Thyroid gland (tissue), 4 donors: ENCODE results near the gene MED25. TPM values are rescaled to one million over a fixed set of nuclear protein-coding genes. Genes with fewer than 3 reads are reported as not detected.

Experiments
- DNase-seq, 2 donors: peaks; one replicate each; pipeline ENCODE4 v3.0.0-alpha.2; 2019
- H3K27ac ChIP-seq, 3 donors: fragments of 200-600 bp; sonication (generic); 1 replicate in 2 of 3; 2 replicates in 1 of 3; pipeline ENCODE4 v1.5.1; 2016 to 2019; ENCODE audit warnings: mild to moderate bottlenecking in 1 of 3, moderate library complexity in 1 of 3
- H3K27me3 ChIP-seq: fragments of 200-600 bp; sonication (generic); one replicate; pipeline ENCODE4 v1.5.1; 2019
- H3K36me3 ChIP-seq, 2 donors: fragments of 200-600 bp; sonication (generic); one replicate each; pipeline ENCODE4 v1.5.1; 2016 to 2019
- H3K4me1 ChIP-seq, 2 donors: fragments of 200-600 bp; sonication (generic); one replicate each; pipeline ENCODE4 v1.5.1; 2017 to 2019
- H3K4me3 ChIP-seq, 3 donors: fragments of 200-600 bp; sonication (generic); replicated peaks in 1 of 3; 1 replicate in 2 of 3; 2 replicates in 1 of 3; pipeline ENCODE4 v1.5.1; 2016; ENCODE audit warnings: mild to moderate bottlenecking in 1 of 3
- H3K9me3 ChIP-seq: fragments of 200-600 bp; sonication (generic); one replicate; pipeline ENCODE4 v1.5.1; 2017
- CTCF ChIP-seq, 6 experiments: fragments of 200-600 bp in 3 of 6; fragments of 450-650 bp in 3 of 6; sonication (generic) in 3 of 6; IDR thresholded peaks; one replicate each; pipeline ENCODE4 v1.5.1; 2016 to 2019; ENCODE audit warnings: antibody characterized with exemption in 6 of 6, mild to moderate bottlenecking in 2 of 6, inconsistent platforms in 1 of 6, moderate library complexity in 1 of 6
- POLR2A ChIP-seq, 2 donors: fragments of 450-650 bp; IDR thresholded peaks; one replicate each; pipeline ENCODE4 v1.6.1; 2017; ENCODE audit warnings: antibody characterized with exemption in 2 of 2, mild to moderate bottlenecking in 2 of 2, moderate library complexity in 1 of 2
- WGBS, 2 donors: methylation state at CpG; one replicate each; pipeline ENCODE4 v1.1.5; 2017; 5-methylcytosine and 5-hydroxymethylcytosine counted together
- intact Hi-C: fragments of 100-400 bp; cut with DNase I; formaldehyde crosslinking; loops from one replicate; pipeline ENCODE4 v1.15.1; 2023
- total RNA-seq, 4 donors: library from RNA; depleted of rRNA; stranded (reverse); fragments of >200 nt; gene quantifications; one replicate each; pipeline ENCODE4 v1.2.3, GENCODE V29; 2016

MED25 gene
- total RNA-seq, 4 donors from 2014 or later = 42.6 to 50.2 (median 44.9) TPM

- no peak for DNase-seq
- no peak for TF ChIP-seq POLR2A (IDR thresholded peaks at IDR 0.05)
- TF ChIP-seq CTCF (IDR thresholded peaks at IDR 0.05) = no peak
- Histone ChIP-seq H3K27ac (no peak overlapping the region), H3K4me1 (peaks cover 0 to 3% of the 10 kb centered on the region in 2 donors), H3K36me3 (no peaks in the 10 kb centered on the region), H3K4me3 (no peak overlapping the region), H3K27me3 (no peaks in the 10 kb centered on the region), H3K9me3 (no peaks in the 10 kb centered on the region)
- intact Hi-C loops = no loop called here
- 75 to 85% methylated on average over 8 of the region's 8 CpGs for WGBS, 2 donors
Observed at GRCh38 chr19:49773663-49774350, 44.3 kb upstream of the MED25 start.

- H3K9me3 ChIP-seq = no peaks in the 10 kb centered on the region
Observed at GRCh38 chr19:49774969-49775368, 43.1 kb upstream of the MED25 start.

GRCh38 chr19:49775742-49776370 is 42.2 kb upstream of the MED25 start:
- Histone ChIP-seq H3K4me3 (no peak overlapping the region), H3K4me1 (no peaks in the 10 kb centered on the region), H3K36me3 (no peaks in the 10 kb centered on the region), H3K9me3 (no peaks in the 10 kb centered on the region), H3K27ac (no peak overlapping the region), H3K27me3 (no peaks in the 10 kb centered on the region)
- 96% methylated on average over 17 to 20 of the region's 20 CpGs for WGBS, 2 donors
- no peak for DNase-seq
- intact Hi-C loops = no loop called here
- no peak for TF ChIP-seq POLR2A (IDR thresholded peaks at IDR 0.05)
- TF ChIP-seq CTCF (IDR thresholded peaks at IDR 0.05) = no peak

More at GRCh38 chr19:49774969-49775368, 43.1 kb upstream of the MED25 start:
- Histone ChIP-seq H3K4me3 (no peak overlapping the region), H3K27me3 (no peaks in the 10 kb centered on the region), H3K36me3 (no peaks in the 10 kb centered on the region), H3K27ac (no peak overlapping the region), H3K4me1 (no peaks in the 10 kb centered on the region)
- TF ChIP-seq CTCF (IDR thresholded peaks at IDR 0.05) = no peak
- TF ChIP-seq POLR2A (IDR thresholded peaks at IDR 0.05) = no peak
- DNase-seq = no peak
- intact Hi-C loops = no loop called here
- 85 to 94% methylated on average over 8 of the region's 8 CpGs for WGBS, 2 donors

- Histone ChIP-seq H3K4me1 (no peaks in the 10 kb centered on the region), H3K4me3 (no peak overlapping the region), H3K27me3 (no peaks in the 10 kb centered on the region), H3K27ac (no peak overlapping the region), H3K36me3 (no peaks in the 10 kb centered on the region), H3K9me3 (no peaks in the 10 kb centered on the region)
- 93 to 96% methylated on average over 6 of the region's 6 CpGs for WGBS, 2 donors
- DNase-seq = no peak
- intact Hi-C loops = no loop called here
- TF ChIP-seq CTCF (IDR thresholded peaks at IDR 0.05) = no peak
- TF ChIP-seq POLR2A (IDR thresholded peaks at IDR 0.05) = no peak
Observed at GRCh38 chr19:49776371-49776764, 41.7 kb upstream of the MED25 start.
